GM23338 (cell line): ENCODE data around the gene SZRD1. TPM values are rescaled to one million over a fixed set of nuclear protein-coding genes. Genes with fewer than 3 reads are reported as not detected.

Experiments used
- ATAC-seq: fragments of 200-7000 bp; cut with Tn5 transposase; 3 replicates; pipeline ENCODE4 v1.9.1; 2020
- DNase-seq: peaks from one replicate; pipeline ENCODE4 v3.0.0-alpha.2; 2015; ENCODE audit warnings: low spot score
- H2AFZ ChIP-seq: fragments of 200-600 bp; sonication (generic); 2 replicates; pipeline ENCODE4 v1.8.0; 2016; ENCODE audit warnings: antibody characterized with exemption, mild to moderate bottlenecking, moderate library complexity
- H3F3A ChIP-seq: fragments of 200-600 bp; sonication (generic); replicated peaks from 2 replicates; pipeline ENCODE4 v1.8.0; 2017; ENCODE audit warnings: antibody characterized with exemption, mixed run types, low read depth
- H3K27ac ChIP-seq: fragments of 200-600 bp; sonication (generic); 2 replicates; pipeline ENCODE4 v1.6.1; 2016; ENCODE audit warnings: low read depth
- H3K27me3 ChIP-seq: fragments of 200-600 bp; sonication (generic); 2 replicates; pipeline ENCODE4 v1.8.0; 2016; ENCODE audit warnings: mild to moderate bottlenecking, mixed run types, moderate library complexity; ENCODE audit not compliant: insufficient read depth
- H3K36me3 ChIP-seq: fragments of 200-600 bp; sonication (generic); 2 replicates; pipeline ENCODE4 v1.8.0; 2016; ENCODE audit warnings: mild to moderate bottlenecking; ENCODE audit not compliant: insufficient read depth
- H3K4me1 ChIP-seq: fragments of 200-600 bp; sonication (generic); 2 replicates; pipeline ENCODE4 v1.8.0; 2016; ENCODE audit warnings: mild to moderate bottlenecking, moderate library complexity; ENCODE audit not compliant: insufficient read depth
- H3K4me2 ChIP-seq: fragments of 200-600 bp; sonication (generic); 2 replicates; pipeline ENCODE4 v1.7.1; 2017; ENCODE audit warnings: mixed run types
- H3K4me3 ChIP-seq: fragments of 200-600 bp; sonication (generic); 2 replicates; pipeline ENCODE4 v1.6.1; 2016; ENCODE audit warnings: mixed run types
- H3K79me2 ChIP-seq: fragments of 200-600 bp; sonication (generic); replicated peaks from 2 replicates; pipeline ENCODE4 v1.8.0; 2017; ENCODE audit warnings: mild to moderate bottlenecking; ENCODE audit not compliant: insufficient read depth
- H3K9me2 ChIP-seq: fragments of 200-600 bp; sonication (generic); 2 replicates; pipeline ENCODE4 v1.8.0; 2017; ENCODE audit not compliant: insufficient read depth
- H4K20me1 ChIP-seq: fragments of 200-600 bp; sonication (generic); replicated peaks from 2 replicates; pipeline ENCODE4 v1.8.0; 2017; ENCODE audit warnings: mild to moderate bottlenecking; ENCODE audit not compliant: insufficient read depth
- H3K27ac Mint-ChIP-seq: 2 replicates; pipeline ENCODE4 v1.8.0; 2020; ENCODE audit warnings: inconsistent platforms, mild to moderate bottlenecking, moderate library complexity, mixed read lengths
- H3K27me3 Mint-ChIP-seq: 3 replicates; pipeline ENCODE4 v1.8.0; 2022; ENCODE audit warnings: low read depth, mild to moderate bottlenecking, moderate library complexity, mixed read lengths, inconsistent platforms; ENCODE audit not compliant: insufficient read depth, poor library complexity
- H3K36me3 Mint-ChIP-seq: 3 replicates; pipeline ENCODE4 v1.8.0; 2021; ENCODE audit warnings: low read depth, mild to moderate bottlenecking, inconsistent platforms, moderate library complexity, mixed read lengths
- H3K4me1 Mint-ChIP-seq: 3 replicates; pipeline ENCODE4 v1.8.0; 2020; ENCODE audit warnings: mild to moderate bottlenecking, inconsistent platforms, mixed read lengths
- H3K4me3 Mint-ChIP-seq: 3 replicates; pipeline ENCODE4 v1.8.0; 2021; ENCODE audit warnings: moderate library complexity, mild to moderate bottlenecking, inconsistent platforms, mixed read lengths
- H3K9me3 Mint-ChIP-seq: 3 replicates; pipeline ENCODE4 v1.8.0; 2020; ENCODE audit warnings: moderate library complexity, mild to moderate bottlenecking, inconsistent platforms, mixed read lengths
- CREB1 ChIP-seq: fragments of 250-450 bp; sonication (Bioruptor Pico); IDR thresholded peaks from 2 replicates; pipeline ENCODE4 v1.5.0; 2020; ENCODE audit warnings: low read depth, mild to moderate bottlenecking, moderate library complexity
- CTCF ChIP-seq, 2 experiments: fragments of 200-600 bp in 1 of 2; sonication (generic) in 1 of 2; conservative IDR thresholded peaks; 2 replicates each; pipeline versions ENCODE4 v1.5.1 to v1.6.1; 2016 to 2017; ENCODE audit warnings: antibody characterized with exemption in 2 of 2, low read depth in 2 of 2, mild to moderate bottlenecking in 2 of 2, moderate library complexity in 1 of 2
- ETS1 ChIP-seq: IDR thresholded peaks from 2 replicates; pipeline ENCODE4 v1.6.1; 2016; ENCODE audit warnings: antibody characterized with exemption
- EZH2 ChIP-seq: fragments of 200-600 bp; sonication (generic); IDR thresholded peaks from one replicate; pipeline ENCODE4 v1.8.0; 2017; ENCODE audit warnings: antibody characterized with exemption, mild to moderate bottlenecking, low read depth; ENCODE audit not compliant: unreplicated experiment
- EZH2phosphoT487 ChIP-seq: fragments of 200-600 bp; sonication (generic); IDR thresholded peaks from one replicate; pipeline ENCODE4 v1.8.1; 2018; ENCODE audit warnings: antibody characterized with exemption; ENCODE audit not compliant: unreplicated experiment
- JUNB ChIP-seq: IDR thresholded peaks from one replicate; pipeline ENCODE4 v1.6.1; 2016; ENCODE audit warnings: antibody characterized with exemption; ENCODE audit not compliant: unreplicated experiment
- NANOG ChIP-seq: IDR thresholded peaks from 2 replicates; pipeline ENCODE4 v1.6.1; 2016; ENCODE audit warnings: antibody characterized with exemption, borderline replicate concordance
- POLR2AphosphoS5 ChIP-seq: IDR thresholded peaks from 2 replicates; pipeline ENCODE4 v1.6.1; 2016; ENCODE audit warnings: antibody characterized with exemption, low read depth
- REST ChIP-seq: IDR thresholded peaks from one replicate; pipeline ENCODE4 v1.6.1; 2018; ENCODE audit warnings: antibody characterized with exemption; ENCODE audit not compliant: unreplicated experiment
- STAT1 ChIP-seq: IDR thresholded peaks from one replicate; pipeline ENCODE4 v1.6.1; 2016; ENCODE audit warnings: antibody characterized with exemption; ENCODE audit not compliant: unreplicated experiment
- ZNF114 ChIP-seq: fragments of 250-450 bp; sonication (Bioruptor Pico); IDR thresholded peaks from 2 replicates; pipeline ENCODE4 v1.5.0; 2020; ENCODE audit warnings: mild to moderate bottlenecking, moderate library complexity
- ZNF331 ChIP-seq: fragments of 250-450 bp; sonication (Bioruptor Pico); IDR thresholded peaks from 2 replicates; pipeline ENCODE4 v1.5.0; 2020; ENCODE audit warnings: low read depth, mild to moderate bottlenecking, moderate library complexity
- polyA plus RNA-seq: library from polyadenylated mRNA; unstranded; fragments of >200 nt; fragmentation: Nextera tagmentation; extraction: Ambion mirVana; gene quantifications from 2 replicates; pipeline ENCODE4 v1.2.1, GENCODE V29; 2016
- total RNA-seq: library from RNA; depleted of rRNA; stranded (reverse); fragments of >200 nt; shearing (Covaris generic); gene quantifications from 2 replicates; pipeline ENCODE4 v1.2.3, GENCODE V29; 2014
- TF ChIP-seq, protein P1 (sequence below): fragments of 250-450 bp; sonication (Bioruptor Pico); IDR thresholded peaks from 2 replicates; pipeline ENCODE4 v1.5.0; 2020; ENCODE audit warnings: mild to moderate bottlenecking, moderate library complexity

SZRD1 gene
- total and polyA plus RNA-seq, 2 experiments from 2014 or later: 32.5 to 70.9 TPM

DNA sequence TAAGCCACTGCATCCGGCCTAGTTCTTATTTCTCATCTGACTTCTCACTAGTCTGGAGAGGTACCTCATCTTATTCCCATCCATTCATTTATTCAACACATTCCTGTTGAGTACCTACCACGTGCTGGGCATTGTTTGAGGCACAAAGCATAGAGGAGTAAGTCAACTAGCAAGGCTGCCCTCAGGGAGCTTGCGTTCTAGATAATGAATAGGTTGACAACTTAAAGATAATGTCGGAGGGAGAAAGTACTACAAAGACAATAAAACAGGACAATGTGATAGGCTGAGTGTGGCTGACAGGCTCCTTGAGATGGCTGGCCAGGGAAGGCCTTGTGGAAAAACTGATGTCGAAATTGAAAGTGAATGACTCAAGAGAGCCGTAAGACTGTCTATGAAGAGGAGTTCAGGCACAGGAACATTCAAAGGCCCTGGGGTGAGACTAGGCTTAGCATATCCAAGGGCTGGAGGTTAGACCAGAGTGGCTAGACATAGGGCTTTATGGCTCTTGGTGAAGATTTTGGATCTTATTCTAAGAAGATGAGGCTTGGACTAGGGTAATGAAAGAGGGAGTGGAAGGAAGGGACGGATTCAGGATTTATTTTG, 51.9 kb downstream of the SZRD1 start:
- DNase-seq (no peak), ATAC-seq (no peak)
- TF ChIP-seq EZH2phosphoT487: no peak
- TF ChIP-seq JUNB: no peak
- no peak for TF ChIP-seq CREB1
- TF ChIP-seq ZNF114 (CRISPR knock-in tag): no peak
- TF ChIP-seq STAT1: no peak
- TF ChIP-seq ZNF331: no peak
- TF ChIP-seq POLR2AphosphoS5: no peak
- no peak for TF ChIP-seq NANOG
- no peak for TF ChIP-seq REST
- no peak for TF ChIP-seq CTCF (conservative IDR thresholded peaks at IDR 0.05; ENCODE audit: low read depth in 2 of 2)
- TF ChIP-seq, protein P1, sequence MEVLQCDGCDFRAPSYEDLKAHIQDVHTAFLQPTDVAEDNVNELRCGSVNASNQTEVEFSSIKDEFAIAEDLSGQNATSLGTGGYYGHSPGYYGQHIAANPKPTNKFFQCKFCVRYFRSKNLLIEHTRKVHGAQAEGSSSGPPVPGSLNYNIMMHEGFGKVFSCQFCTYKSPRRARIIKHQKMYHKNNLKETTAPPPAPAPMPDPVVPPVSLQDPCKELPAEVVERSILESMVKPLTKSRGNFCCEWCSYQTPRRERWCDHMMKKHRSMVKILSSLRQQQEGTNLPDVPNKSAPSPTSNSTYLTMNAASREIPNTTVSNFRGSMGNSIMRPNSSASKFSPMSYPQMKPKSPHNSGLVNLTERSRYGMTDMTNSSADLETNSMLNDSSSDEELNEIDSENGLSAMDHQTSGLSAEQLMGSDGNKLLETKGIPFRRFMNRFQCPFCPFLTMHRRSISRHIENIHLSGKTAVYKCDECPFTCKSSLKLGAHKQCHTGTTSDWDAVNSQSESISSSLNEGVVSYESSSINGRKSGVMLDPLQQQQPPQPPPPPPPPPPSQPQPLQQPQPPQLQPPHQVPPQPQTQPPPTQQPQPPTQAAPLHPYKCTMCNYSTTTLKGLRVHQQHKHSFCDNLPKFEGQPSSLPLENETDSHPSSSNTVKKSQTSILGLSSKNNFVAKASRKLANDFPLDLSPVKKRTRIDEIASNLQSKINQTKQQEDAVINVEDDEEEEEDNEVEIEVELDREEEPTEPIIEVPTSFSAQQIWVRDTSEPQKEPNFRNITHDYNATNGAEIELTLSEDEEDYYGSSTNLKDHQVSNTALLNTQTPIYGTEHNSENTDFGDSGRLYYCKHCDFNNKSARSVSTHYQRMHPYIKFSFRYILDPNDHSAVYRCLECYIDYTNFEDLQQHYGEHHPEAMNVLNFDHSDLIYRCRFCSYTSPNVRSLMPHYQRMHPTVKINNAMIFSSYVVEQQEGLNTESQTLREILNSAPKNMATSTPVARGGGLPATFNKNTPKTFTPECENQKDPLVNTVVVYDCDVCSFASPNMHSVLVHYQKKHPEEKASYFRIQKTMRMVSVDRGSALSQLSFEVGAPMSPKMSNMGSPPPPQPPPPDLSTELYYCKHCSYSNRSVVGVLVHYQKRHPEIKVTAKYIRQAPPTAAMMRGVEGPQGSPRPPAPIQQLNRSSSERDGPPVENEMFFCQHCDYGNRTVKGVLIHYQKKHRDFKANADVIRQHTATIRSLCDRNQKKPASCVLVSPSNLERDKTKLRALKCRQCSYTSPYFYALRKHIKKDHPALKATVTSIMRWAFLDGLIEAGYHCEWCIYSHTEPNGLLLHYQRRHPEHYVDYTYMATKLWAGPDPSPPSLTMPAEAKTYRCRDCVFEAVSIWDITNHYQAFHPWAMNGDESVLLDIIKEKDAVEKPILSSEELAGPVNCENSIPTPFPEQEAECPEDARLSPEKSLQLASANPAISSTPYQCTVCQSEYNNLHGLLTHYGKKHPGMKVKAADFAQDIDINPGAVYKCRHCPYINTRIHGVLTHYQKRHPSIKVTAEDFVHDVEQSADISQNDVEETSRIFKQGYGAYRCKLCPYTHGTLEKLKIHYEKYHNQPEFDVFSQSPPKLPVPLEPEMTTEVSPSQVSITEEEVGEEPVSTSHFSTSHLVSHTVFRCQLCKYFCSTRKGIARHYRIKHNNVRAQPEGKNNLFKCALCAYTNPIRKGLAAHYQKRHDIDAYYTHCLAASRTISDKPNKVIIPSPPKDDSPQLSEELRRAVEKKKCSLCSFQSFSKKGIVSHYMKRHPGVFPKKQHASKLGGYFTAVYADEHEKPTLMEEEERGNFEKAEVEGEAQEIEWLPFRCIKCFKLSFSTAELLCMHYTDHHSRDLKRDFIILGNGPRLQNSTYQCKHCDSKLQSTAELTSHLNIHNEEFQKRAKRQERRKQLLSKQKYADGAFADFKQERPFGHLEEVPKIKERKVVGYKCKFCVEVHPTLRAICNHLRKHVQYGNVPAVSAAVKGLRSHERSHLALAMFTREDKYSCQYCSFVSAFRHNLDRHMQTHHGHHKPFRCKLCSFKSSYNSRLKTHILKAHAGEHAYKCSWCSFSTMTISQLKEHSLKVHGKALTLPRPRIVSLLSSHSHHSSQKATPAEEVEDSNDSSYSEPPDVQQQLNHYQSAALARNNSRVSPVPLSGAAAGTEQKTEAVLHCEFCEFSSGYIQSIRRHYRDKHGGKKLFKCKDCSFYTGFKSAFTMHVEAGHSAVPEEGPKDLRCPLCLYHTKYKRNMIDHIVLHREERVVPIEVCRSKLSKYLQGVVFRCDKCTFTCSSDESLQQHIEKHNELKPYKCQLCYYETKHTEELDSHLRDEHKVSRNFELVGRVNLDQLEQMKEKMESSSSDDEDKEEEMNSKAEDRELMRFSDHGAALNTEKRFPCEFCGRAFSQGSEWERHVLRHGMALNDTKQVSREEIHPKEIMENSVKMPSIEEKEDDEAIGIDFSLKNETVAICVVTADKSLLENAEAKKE (CRISPR knock-in tag): no peak
- TF ChIP-seq ETS1: no peak
- TF ChIP-seq EZH2: no peak
- no peaks in the 10 kb centered on the region for H3K79me2 ChIP-seq
- H3K4me1 ChIP-seq: no peaks in the 10 kb centered on the region; the same call in 1 of the 2 replicates
- no peaks in the 10 kb centered on the region for H4K20me1 ChIP-seq
- no peak overlapping the region for H2AFZ ChIP-seq
- H3K4me3 ChIP-seq: no peak overlapping the region
- H3K27ac ChIP-seq: no peak overlapping the region
- Mint-ChIP-seq H3K27ac (no peak overlapping the region), H3K4me3 (no peak overlapping the region), H3K36me3 (no peaks in the 10 kb centered on the region), H3K4me1 (peaks cover 13% of the 10 kb centered on the region), H3K27me3 (peaks cover 6% of the 10 kb centered on the region), H3K9me3 (no peaks in the 10 kb centered on the region; the same call in 2 of the 3 replicates)
- H3K4me2 ChIP-seq: no peak overlapping the region
- H3K27me3 ChIP-seq: no peaks in the 10 kb centered on the region
- H3K36me3 ChIP-seq: no peaks in the 10 kb centered on the region
- H3K9me2 ChIP-seq: no peaks in the 10 kb centered on the region
- H3F3A ChIP-seq: no peaks in the 10 kb centered on the region
